DND-41 (cell line): ENCODE data around the gene RIOX2.

Experiments
- ATAC-seq: fragments of 200-7000 bp; cut with Tn5 transposase; 3 replicates; pipeline ENCODE4 v1.9.1; 2021; ENCODE audit warnings: low read depth; ENCODE audit not compliant: insufficient read depth
- DNase-seq: peaks from one replicate; pipeline ENCODE4 v3.0.0-alpha.2; 2020
- H2AFZ ChIP-seq: 2 replicates; pipeline ENCODE4 v1.6.0; 2012; ENCODE audit warnings: low read depth, low read length
- H3K27ac ChIP-seq: 2 replicates; pipeline ENCODE4 v1.5.1; 2012; ENCODE audit warnings: low read length, inconsistent platforms
- H3K27me3 ChIP-seq: fragments of 200-600 bp; sonication (generic); 2 replicates; pipeline ENCODE4 v1.6.0; 2012; ENCODE audit warnings: low read length, mild to moderate bottlenecking, inconsistent platforms; ENCODE audit not compliant: insufficient read depth, poor library complexity
- H3K36me3 ChIP-seq: 2 replicates; pipeline ENCODE4 v1.5.1; 2012; ENCODE audit warnings: low read length, inconsistent platforms; ENCODE audit not compliant: insufficient read depth
- H3K4me1 ChIP-seq: 2 replicates; pipeline ENCODE4 v1.5.1; 2012; ENCODE audit warnings: mild to moderate bottlenecking, low read length; ENCODE audit not compliant: insufficient read depth
- H3K4me2 ChIP-seq: 2 replicates; pipeline ENCODE4 v1.6.0; 2012; ENCODE audit warnings: mild to moderate bottlenecking, moderate library complexity, low read length, inconsistent platforms; ENCODE audit not compliant: insufficient read depth
- H3K4me3 ChIP-seq, 2 experiments: fragments of 200-600 bp in 1 of 2; shearing (Covaris generic) in 1 of 2; 2 replicates each; pipeline ENCODE4 v1.5.1; 2012 to 2016; ENCODE audit warnings: inconsistent platforms in 2 of 2, low read length in 2 of 2, mild to moderate bottlenecking in 2 of 2, low read depth in 1 of 2, moderate library complexity in 1 of 2
- H3K79me2 ChIP-seq: 2 replicates; pipeline ENCODE4 v1.6.0; 2012; ENCODE audit warnings: low read length, inconsistent platforms; ENCODE audit not compliant: insufficient read depth
- H3K9ac ChIP-seq: 2 replicates; pipeline ENCODE4 v1.6.0; 2012; ENCODE audit warnings: low read depth, mild to moderate bottlenecking, inconsistent platforms, low read length, moderate library complexity
- H3K9me3 ChIP-seq: 2 replicates; pipeline ENCODE4 v1.5.1; 2012; ENCODE audit warnings: low read length, moderate library complexity, mild to moderate bottlenecking, inconsistent platforms; ENCODE audit not compliant: insufficient read depth, severe bottlenecking
- H4K20me1 ChIP-seq: 2 replicates; pipeline ENCODE4 v1.6.0; 2012; ENCODE audit warnings: low read length; ENCODE audit not compliant: insufficient read depth
- EZH2 ChIP-seq: IDR thresholded peaks from 3 replicates; pipeline ENCODE4 v1.6.1; 2012; ENCODE audit warnings: borderline replicate concordance, low read depth, mild to moderate bottlenecking, moderate library complexity, low read length, inconsistent platforms; ENCODE audit not compliant: severe bottlenecking
- TF ChIP-seq, protein P1 (sequence below): IDR thresholded peaks from 2 replicates; pipeline ENCODE4 v1.5.1; 2012; ENCODE audit warnings: borderline replicate concordance, low read length, moderate library complexity, mild to moderate bottlenecking; ENCODE audit not compliant: poor library complexity, severe bottlenecking; ENCODE audit errors: extremely low read depth

RIOX2 gene

DNA sequence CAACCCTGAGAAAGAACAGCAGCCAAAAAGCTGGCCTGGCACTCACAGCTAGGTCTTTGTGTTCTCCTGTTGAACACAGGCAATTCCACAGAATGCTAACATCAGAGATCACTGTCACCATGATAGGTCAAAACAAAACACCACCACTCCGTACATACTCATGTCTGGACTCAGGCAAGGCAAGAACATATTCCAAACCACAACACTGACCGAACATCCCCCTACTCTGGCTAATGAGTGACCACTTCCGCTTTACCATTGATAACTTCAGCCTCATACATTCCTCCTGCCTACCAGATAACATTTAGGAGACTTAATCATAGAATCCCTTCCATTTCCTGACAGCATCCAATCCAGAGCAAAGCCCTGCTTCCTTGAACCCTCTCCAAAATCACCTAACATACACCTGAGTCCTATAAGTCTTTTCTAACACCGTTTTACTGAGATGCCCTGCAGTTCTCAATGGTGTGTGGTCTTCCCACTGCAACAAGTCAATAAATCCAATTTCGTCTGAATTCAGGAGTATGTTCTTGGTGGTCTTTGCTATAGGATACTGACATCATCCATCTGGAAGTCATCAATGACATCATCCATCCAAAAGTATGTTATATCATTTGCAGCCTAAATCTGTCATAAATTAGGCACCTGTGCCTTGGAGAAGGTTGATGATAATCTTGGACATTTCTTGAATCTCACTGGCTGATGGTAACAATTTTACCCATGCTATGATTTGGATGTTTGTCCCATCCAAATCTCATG lies 23.7 kb downstream of the RIOX2 start:
- Histone ChIP-seq H3K9me3 (no peaks in the 10 kb centered on the region), H3K4me2 (no peak overlapping the region), H3K9ac (no peak overlapping the region), H2AFZ (no peak overlapping the region), H3K27me3 (no peaks in the 10 kb centered on the region), H3K4me3 (no peak overlapping the region), H3K27ac (no peak overlapping the region), H3K79me2 (no peaks in the 10 kb centered on the region), H4K20me1 (no peaks in the 10 kb centered on the region), H3K4me1 (no peaks in the 10 kb centered on the region), H3K36me3 (peaks cover 73% of the 10 kb centered on the region)
- ATAC-seq (no peak), DNase-seq (no peak)
- TF ChIP-seq, protein P1, sequence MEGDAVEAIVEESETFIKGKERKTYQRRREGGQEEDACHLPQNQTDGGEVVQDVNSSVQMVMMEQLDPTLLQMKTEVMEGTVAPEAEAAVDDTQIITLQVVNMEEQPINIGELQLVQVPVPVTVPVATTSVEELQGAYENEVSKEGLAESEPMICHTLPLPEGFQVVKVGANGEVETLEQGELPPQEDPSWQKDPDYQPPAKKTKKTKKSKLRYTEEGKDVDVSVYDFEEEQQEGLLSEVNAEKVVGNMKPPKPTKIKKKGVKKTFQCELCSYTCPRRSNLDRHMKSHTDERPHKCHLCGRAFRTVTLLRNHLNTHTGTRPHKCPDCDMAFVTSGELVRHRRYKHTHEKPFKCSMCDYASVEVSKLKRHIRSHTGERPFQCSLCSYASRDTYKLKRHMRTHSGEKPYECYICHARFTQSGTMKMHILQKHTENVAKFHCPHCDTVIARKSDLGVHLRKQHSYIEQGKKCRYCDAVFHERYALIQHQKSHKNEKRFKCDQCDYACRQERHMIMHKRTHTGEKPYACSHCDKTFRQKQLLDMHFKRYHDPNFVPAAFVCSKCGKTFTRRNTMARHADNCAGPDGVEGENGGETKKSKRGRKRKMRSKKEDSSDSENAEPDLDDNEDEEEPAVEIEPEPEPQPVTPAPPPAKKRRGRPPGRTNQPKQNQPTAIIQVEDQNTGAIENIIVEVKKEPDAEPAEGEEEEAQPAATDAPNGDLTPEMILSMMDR: no peak
- TF ChIP-seq EZH2: no peak

DNA sequence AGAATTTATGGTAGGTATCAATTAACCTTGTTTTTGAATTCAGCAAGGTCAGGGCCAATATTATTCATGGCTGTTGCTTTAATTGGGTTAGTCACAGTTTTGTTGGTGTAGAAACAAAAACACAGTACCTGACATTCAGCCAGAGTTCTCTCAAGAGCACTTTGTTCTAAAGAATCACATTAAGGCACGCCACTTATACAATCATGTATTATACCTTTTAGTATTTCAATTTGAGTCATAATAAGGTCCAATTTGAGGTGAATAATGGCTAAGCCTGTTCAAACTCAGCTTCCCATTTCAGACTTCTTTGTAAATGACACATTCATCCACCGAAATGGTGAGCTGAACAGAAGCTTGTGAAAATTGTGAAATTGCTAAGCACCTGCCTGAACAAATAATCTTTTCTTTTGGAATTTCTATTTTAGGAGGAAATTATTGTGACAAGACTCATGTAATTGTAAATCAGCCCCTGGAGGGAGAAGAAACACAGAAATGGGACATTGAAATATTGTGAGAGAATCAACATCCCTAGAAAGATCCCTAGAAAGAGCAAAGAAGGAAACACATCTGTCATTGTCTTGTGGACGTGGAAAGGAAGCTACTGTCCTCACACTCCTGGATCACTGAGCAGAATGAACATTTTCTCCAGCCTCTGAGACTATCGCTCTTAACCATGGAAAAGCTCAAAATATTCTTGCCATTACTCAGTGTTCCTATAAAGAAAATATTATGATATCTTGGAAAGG lies 29.3 kb downstream of the RIOX2 start:
- H3K9me3 ChIP-seq: no peaks in the 10 kb centered on the region

DNA sequence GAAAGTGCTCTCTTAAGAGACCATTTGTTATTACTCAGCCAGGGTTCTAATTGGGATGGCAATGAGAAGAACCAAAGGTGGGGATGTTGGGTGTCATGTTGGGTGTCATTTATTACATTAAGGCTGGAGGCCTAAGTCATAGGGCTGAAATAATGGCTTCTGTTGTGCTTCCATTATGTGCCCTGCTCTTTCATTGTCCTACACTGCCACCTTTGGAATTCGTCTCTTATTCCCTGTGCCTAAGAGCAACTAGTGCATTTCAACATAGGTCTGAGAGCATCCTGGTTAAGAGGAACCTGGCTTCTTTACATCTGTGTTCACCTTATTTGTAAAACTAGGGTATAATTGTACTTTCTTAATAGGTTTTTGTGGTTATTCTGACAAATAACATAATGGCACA lies 32.2 kb downstream of the RIOX2 start:
- Histone ChIP-seq H3K9me3 (no peaks in the 10 kb centered on the region), H4K20me1 (no peaks in the 10 kb centered on the region), H3K4me1 (no peaks in the 10 kb centered on the region), H3K79me2 (no peaks in the 10 kb centered on the region), H2AFZ (no peak overlapping the region), H3K4me3 (no peak overlapping the region), H3K27ac (no peak overlapping the region), H3K4me2 (no peak overlapping the region), H3K27me3 (no peaks in the 10 kb centered on the region), H3K36me3 (peaks cover 80% of the 10 kb centered on the region), H3K9ac (no peak overlapping the region)
- DNase-seq (no peak), ATAC-seq (peak; percentile 67; the same call in 2 of the 3 replicates)
- TF ChIP-seq, protein P1: peak; percentile 51
- TF ChIP-seq EZH2: no peak

More for the DNA sequence above, 29.3 kb downstream of the RIOX2 start:
- no peak overlapping the region for H2AFZ ChIP-seq
- no peaks in the 10 kb centered on the region for H3K4me1 ChIP-seq
- H3K36me3 ChIP-seq: peaks cover 80% of the 10 kb centered on the region; the same call in 1 of the 2 replicates
- H3K9ac ChIP-seq: no peak overlapping the region
- H3K79me2 ChIP-seq: no peaks in the 10 kb centered on the region
- DNase-seq (no peak), ATAC-seq (no peak)
- no peak overlapping the region for H3K4me3 ChIP-seq
- no peak overlapping the region for H3K4me2 ChIP-seq
- H4K20me1 ChIP-seq: no peaks in the 10 kb centered on the region
- H3K27ac ChIP-seq: no peak overlapping the region
- TF ChIP-seq, protein P1: no peak
- no peak for TF ChIP-seq EZH2
- no peaks in the 10 kb centered on the region for H3K27me3 ChIP-seq
